A673 (cell line): ENCODE measurements around the gene OR10J4. TPM values are rescaled to one million over a fixed set of nuclear protein-coding genes. Genes with fewer than 3 reads are reported as not detected.

Source experiments
- BruUV-seq: library from RNA; stranded (reverse); fragments of 400-500 nt; replicated peaks from 2 replicates; lab custom pipeline; 2021; lab: Mats Ljungman, UMichigan
- CTCF ChIA-PET: fragments of 300-600 bp; sonication (Branson Sonifier 250); formaldehyde crosslinking; loops from one replicate; lab custom pipeline; 2022; ENCODE audit warnings: antibody characterized with exemption; lab: Charles Lee
- POLR2A ChIA-PET: fragments of 300-600 bp; sonication (Branson Sonifier 250); formaldehyde crosslinking; loops from one replicate; lab custom pipeline; 2022; ENCODE audit warnings: antibody characterized with exemption; ENCODE audit not compliant: low non-redundant PET; lab: Charles Lee
- DNase-seq: peaks from one replicate; pipeline ENCODE4 v3.0.0-alpha.2; 2015; ENCODE audit warnings: low spot score
- H3K27ac ChIP-seq: fragments of 200-600 bp; sonication (generic); 2 replicates; pipeline ENCODE4 v1.5.1; 2016; ENCODE audit warnings: mixed run types, low read depth, mild to moderate bottlenecking, mixed read lengths, antibody characterized with exemption, low read length; ENCODE audit not compliant: poor library complexity, severe bottlenecking
- H3K27me3 ChIP-seq: fragments of 200-600 bp; sonication (generic); replicated peaks from 2 replicates; pipeline ENCODE4 v1.6.1; 2017; ENCODE audit warnings: mixed run types, low read depth, mild to moderate bottlenecking, mixed read lengths, antibody characterized with exemption, low read length; ENCODE audit not compliant: insufficient read depth, poor library complexity
- H3K36me3 ChIP-seq: fragments of 200-600 bp; sonication (generic); 2 replicates; pipeline ENCODE4 v1.6.1; 2016; ENCODE audit warnings: mixed run types, mild to moderate bottlenecking, mixed read lengths, antibody characterized with exemption, low read length; ENCODE audit not compliant: insufficient read depth, poor library complexity, severe bottlenecking
- H3K4me1 ChIP-seq: fragments of 200-600 bp; sonication (generic); 2 replicates; pipeline ENCODE4 v1.6.1; 2017; ENCODE audit warnings: mixed run types, mild to moderate bottlenecking, mixed read lengths, antibody characterized with exemption, low read length; ENCODE audit not compliant: insufficient read depth, poor library complexity, severe bottlenecking
- H3K4me3 ChIP-seq: fragments of 200-600 bp; sonication (generic); 2 replicates; pipeline ENCODE4 v1.5.1; 2016; ENCODE audit warnings: low read depth, mixed run types, mild to moderate bottlenecking, mixed read lengths, low read length; ENCODE audit not compliant: poor library complexity, severe bottlenecking
- H3K9me3 ChIP-seq: fragments of 200-600 bp; sonication (generic); 2 replicates; pipeline ENCODE4 v1.6.1; 2016; ENCODE audit warnings: mixed run types, low read depth, mild to moderate bottlenecking, mixed read lengths, antibody characterized with exemption, low read length; ENCODE audit not compliant: poor library complexity, severe bottlenecking
- CTCF ChIP-seq: fragments of 300-800, 200-600 bp; sonication (generic); conservative IDR thresholded peaks from 2 replicates; pipeline ENCODE4 v1.5.1; 2017; ENCODE audit warnings: low read depth, mild to moderate bottlenecking, antibody characterized with exemption, low read length, moderate library complexity, mixed read lengths
- EZH2 ChIP-seq: fragments of 200-600 bp; sonication (generic); IDR thresholded peaks from 2 replicates; pipeline ENCODE4 v1.6.1; 2017; ENCODE audit warnings: borderline replicate concordance, low read depth, mild to moderate bottlenecking, mixed read lengths, antibody characterized with exemption, low read length; ENCODE audit not compliant: poor library complexity, severe bottlenecking
- intact Hi-C: fragments of 100-400 bp; cut with micrococcal nuclease; formaldehyde crosslinking; loops from one replicate; pipeline ENCODE4 v1.10.0; 2022; ENCODE audit not compliant: unreplicated experiment
- total RNA-seq: library from RNA; stranded (reverse); gene quantifications from 2 replicates; pipeline ENCODE4 v1.2.3, GENCODE V29; 2021

OR10J4 gene
- total RNA-seq, 1 experiment from 2014 or later = not detected

GRCh38 chr1:159473335-159473734, 41.3 kb downstream of the OR10J4 start:
- intact Hi-C loops = no loop called here
- H3K4me3 ChIP-seq = no peak overlapping the region
- no peaks in the 10 kb centered on the region for H3K36me3 ChIP-seq
- no peaks in the 10 kb centered on the region for H3K9me3 ChIP-seq
- peaks cover 5% of the 10 kb centered on the region for H3K27me3 ChIP-seq
- H3K27ac ChIP-seq = no peak overlapping the region
- no TSS peak for BruUV-seq
- TF ChIP-seq EZH2 = no peak
- TF ChIP-seq CTCF = no peak
- no peaks in the 10 kb centered on the region for H3K4me1 ChIP-seq
- DNase-seq = peak; percentile 57
- POLR2A ChIA-PET = no interaction called here
- CTCF ChIA-PET = no interaction called here

GRCh38 chr1:159474926-159475325, 42.9 kb downstream of the OR10J4 start:
- intact Hi-C loops = no loop called here
- no peak overlapping the region for H3K4me3 ChIP-seq
- no peak for DNase-seq
- no peak overlapping the region for H3K27ac ChIP-seq
- POLR2A ChIA-PET = no interaction called here
- CTCF ChIA-PET = no interaction called here
- no peaks in the 10 kb centered on the region for H3K4me1 ChIP-seq
- no peaks in the 10 kb centered on the region for H3K36me3 ChIP-seq
- BruUV-seq = no TSS peak
- no peak for TF ChIP-seq EZH2
- no peak for TF ChIP-seq CTCF
- H3K27me3 ChIP-seq = peaks cover 5% of the 10 kb centered on the region
- no peaks in the 10 kb centered on the region for H3K9me3 ChIP-seq

Other genes with a start within 250 kb of the OR10J4 start
- not detected in 2 replicates for gene ACKR1, start 227.3 kb upstream of the OR10J4 start, total RNA-seq
- gene FCER1A, start 129.9 kb upstream of the OR10J4 start, total RNA-seq = not detected in 2 replicates
- gene OR10J1, start 7.5 kb downstream of the OR10J4 start, total RNA-seq = not detected in 2 replicates
- gene OR10J5, start 103.8 kb downstream of the OR10J4 start, total RNA-seq = not detected in 2 replicates
- gene APCS, start 155.6 kb downstream of the OR10J4 start, total RNA-seq = not detected in 2 replicates